HG03575 (cell line): ENCODE measurements around the gene RBM26.

Experiments
- ATAC-seq: cut with Tn5 transposase; IDR thresholded peaks from one replicate; pipeline ENCODE4 v1.9.1; 2021; ENCODE audit not compliant: unreplicated experiment, insufficient number of reproducible peaks, low FRiP score; ENCODE audit errors: extremely low read depth

The RBM26 gene

GRCh38 chr13:79423801-79424642 is 18.0 kb upstream of the RBM26 start:
- peak; percentile 84 for ATAC-seq

GRCh38 chr13:79423340-79423739 is 17.3 kb upstream of the RBM26 start:
- ATAC-seq = no peak

- no peak for ATAC-seq
These were observed 13.3 kb upstream of the RBM26 start for GRCh38 chr13:79419365-79419764.

- ATAC-seq = no peak
These were observed 11.7 kb upstream of the RBM26 start for GRCh38 chr13:79417741-79418140.

- ATAC-seq = no peak
These were observed 7.5 kb upstream of the RBM26 start for GRCh38 chr13:79413521-79413920.

GRCh38 chr13:79409828-79410227 is 3.8 kb upstream of the RBM26 start:
- no peak for ATAC-seq

- ATAC-seq = no peak
These were observed 1.4 kb upstream of the RBM26 start for GRCh38 chr13:79407349-79407979.

GRCh38 chr13:79406597-79406908 is 498 bp upstream of the RBM26 start:
- ATAC-seq = peak; percentile 4

- peak; percentile 4 for ATAC-seq
These were observed 589 bp downstream of the RBM26 start for GRCh38 chr13:79405501-79405830.

GRCh38 chr13:79404985-79405384 is 1.1 kb downstream of the RBM26 start:
- no peak for ATAC-seq

GRCh38 chr13:79404361-79404760 is 1.7 kb downstream of the RBM26 start:
- no peak for ATAC-seq

- no peak for ATAC-seq
These were observed 2.9 kb downstream of the RBM26 start for GRCh38 chr13:79403113-79403512.

- ATAC-seq = no peak
These were observed 3.4 kb downstream of the RBM26 start for GRCh38 chr13:79402679-79403078.

GRCh38 chr13:79402074-79402635 is 3.9 kb downstream of the RBM26 start:
- no peak for ATAC-seq

GRCh38 chr13:79401259-79402070 is 4.6 kb downstream of the RBM26 start:
- ATAC-seq = peak; percentile 36

GRCh38 chr13:79398915-79399314 is 7.1 kb downstream of the RBM26 start:
- no peak for ATAC-seq

- ATAC-seq = no peak
These were observed 7.9 kb downstream of the RBM26 start for GRCh38 chr13:79398127-79398526.

GRCh38 chr13:79395881-79396280 is 10.2 kb downstream of the RBM26 start:
- no peak for ATAC-seq

- peak; percentile 76 for ATAC-seq
These were observed 12.3 kb downstream of the RBM26 start for GRCh38 chr13:79393564-79394249.
